NCI-H1436 (cell line): ENCODE results near the gene INPP5A.

Source experiments
- DNase-seq: peaks from one replicate; lab custom pipeline; 2025; lab: John Stamatoyannopoulos, UW

The INPP5A gene

DNA sequence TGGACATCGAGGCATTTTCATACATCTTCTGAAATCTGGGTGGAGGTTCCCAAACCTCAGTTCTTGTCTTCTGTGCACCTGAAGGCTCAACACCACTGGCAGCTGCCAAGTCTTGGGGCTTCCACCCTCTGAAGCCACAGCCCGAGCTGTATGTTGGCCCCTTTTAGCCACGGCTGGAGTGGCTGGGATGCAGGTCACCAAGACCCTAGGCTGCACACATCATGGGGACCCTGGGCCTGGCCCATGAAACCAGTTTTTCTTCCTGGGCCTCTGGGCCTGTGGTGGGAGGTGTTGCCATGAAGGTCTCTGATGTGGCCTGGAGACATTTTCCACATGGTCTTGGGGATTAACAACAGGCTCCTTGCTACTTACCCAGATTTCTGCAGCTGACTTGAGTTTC lies 62.1 kb downstream of the INPP5A start:
- no peak for DNase-seq

DNA sequence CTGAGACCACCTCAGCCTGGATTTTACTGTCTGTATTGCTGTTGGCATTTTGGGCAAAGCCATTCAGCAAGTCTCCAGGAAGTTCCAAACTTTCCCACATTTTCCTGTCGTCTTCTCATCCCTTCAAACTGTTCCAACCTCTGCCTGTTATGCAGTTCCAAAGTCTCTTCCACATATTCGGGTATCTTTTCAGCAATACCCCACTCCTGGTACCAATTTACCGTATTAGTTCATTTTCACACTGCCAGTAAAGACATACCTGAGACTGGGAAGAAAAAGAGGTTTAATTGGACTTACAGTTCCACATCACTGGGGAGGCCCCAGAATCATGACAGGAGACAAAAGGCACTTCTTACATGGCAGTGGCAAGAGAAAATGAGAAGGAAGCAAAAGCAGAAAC lies 62.8 kb downstream of the INPP5A start:
- no peak for DNase-seq

DNA sequence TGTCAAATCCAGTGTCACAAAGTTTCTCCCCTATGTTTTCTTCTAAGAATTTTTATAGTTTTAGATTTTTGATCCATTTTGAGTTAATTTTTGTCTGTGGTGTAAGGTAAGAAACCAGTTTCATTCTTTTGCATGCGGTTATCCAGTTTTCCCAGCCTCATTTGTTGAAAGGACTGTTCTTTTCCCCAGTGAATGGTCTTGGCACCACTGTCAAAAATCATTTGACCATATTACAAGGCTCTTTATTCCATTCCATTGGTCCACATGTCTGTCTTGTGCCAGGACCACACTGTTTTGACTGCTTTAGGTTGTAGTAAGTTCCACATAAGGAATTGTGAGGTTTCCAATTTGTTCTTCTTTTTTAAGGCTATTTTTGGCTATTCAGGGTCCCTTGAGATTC lies 64.0 kb downstream of the INPP5A start:
- DNase-seq, result no peak

DNA sequence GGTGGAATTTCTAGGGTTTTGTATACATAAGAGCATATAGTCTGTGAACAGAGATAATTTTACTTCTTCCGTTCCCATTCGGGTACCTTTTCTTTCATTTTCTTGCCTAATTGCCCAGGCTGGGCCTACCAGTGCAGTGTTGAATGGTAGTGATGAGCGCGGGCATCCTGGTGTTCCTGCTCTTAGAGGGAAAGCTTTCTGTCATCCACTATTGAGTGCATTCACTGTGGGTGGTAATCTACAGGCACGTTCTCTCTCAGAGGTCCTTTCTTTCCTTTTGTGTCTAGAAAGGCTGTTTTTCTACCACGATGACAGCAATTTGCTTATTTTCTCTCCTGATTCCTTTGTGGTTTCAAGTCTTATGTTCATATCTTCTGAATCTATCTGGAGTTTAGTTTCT lies 65.0 kb downstream of the INPP5A start:
- DNase-seq, result no peak

DNA sequence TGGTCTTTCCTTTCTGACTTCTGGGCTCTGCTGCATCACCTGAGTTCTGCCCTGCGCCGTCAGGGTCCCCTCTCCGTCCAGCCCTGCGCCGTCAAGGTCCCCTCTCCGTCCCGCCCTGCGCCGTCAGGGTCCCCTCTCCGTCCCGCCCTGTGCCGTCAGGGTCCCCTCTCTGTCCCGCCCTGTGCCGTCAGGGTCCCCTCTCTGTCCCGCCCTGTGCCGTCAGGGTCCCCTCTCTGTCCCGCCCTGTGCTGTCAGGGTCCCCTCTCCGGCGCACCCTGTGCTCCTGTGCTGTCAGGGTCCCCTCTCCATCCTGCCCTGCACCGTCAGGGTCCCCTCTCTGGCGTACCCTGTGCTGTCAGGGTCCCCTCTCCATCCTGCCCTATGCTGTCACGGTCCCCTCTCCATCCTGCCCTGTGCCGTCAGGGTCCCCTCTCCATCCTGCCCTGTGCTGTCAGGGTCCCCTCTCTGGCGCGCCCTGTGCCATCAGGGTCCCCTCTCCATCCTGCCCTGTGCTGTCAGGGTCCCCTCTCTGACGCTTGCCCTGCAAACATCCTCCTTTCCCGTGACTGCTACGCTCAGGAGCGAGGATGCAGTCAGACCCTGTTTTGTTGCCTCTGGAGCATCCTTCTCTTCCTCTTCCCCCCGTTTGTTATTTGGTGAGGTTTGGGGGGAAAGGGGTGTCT lies 66.4 kb downstream of the INPP5A start:
- DNase-seq, result no peak

DNA sequence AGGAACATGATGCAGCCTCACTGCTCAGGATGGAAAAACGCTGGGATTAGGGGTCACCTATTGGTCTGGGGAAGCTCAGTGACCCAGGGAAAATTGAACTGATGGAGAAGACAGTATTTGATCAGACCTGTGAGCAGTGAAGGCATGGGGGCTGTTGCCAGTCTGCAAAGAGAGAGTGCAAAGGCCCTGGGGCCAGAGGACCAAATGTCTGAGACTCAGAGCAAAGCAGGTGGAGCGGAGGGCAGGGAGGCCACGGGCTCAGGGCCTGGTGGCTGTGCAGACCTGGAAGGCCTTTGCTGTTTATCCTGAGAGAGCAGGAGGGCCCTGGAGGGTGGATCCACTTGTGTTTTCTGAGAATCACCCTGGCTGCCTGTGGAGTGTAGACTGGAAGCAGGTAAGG lies 67.1 kb downstream of the INPP5A start:
- DNase-seq, result no peak

DNA sequence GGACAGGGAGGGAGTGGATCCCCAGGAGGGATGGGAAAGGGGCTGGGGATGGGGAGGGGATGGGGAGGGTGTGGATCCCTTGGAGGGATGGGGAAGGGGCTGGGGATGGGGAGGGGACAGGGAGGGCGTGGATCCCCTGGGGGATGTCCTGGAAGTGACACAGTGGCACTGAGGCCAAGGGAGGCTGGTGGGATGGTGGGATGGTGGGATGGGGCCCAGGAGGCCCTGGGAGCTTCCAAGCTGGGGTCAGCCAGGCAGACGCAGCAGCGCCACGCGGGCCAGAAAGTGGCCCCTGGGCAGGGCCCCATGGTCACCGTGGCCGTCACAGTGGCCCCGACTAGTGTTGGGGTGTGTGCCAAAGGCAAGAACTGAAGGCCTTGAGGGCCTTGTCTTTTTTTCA lies 67.8 kb downstream of the INPP5A start:
- no peak for DNase-seq

DNA sequence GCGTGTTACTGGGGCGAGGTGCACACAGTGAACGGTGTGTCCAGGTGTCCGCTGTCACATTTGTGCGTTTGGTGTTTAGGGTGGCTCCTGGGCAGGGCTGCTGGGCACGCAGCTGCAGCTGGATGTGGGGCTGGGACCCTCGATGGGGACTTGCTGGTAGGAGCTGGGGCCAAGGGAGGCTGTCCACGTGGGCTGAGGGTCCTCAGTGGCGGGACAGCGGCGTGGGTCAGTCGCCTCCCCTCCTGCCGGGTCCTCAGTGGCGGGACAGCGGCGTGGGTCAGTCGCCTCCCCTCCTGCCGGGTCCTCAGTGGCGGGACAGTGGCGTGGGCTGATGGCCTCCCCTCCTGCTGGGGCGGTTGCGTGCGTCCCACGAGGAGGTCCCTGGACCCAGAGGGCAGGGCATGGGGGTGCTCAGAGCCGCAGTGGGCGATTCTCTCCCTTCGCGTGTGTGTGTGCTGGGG lies 68.5 kb downstream of the INPP5A start:
- DNase-seq, result no peak

DNA sequence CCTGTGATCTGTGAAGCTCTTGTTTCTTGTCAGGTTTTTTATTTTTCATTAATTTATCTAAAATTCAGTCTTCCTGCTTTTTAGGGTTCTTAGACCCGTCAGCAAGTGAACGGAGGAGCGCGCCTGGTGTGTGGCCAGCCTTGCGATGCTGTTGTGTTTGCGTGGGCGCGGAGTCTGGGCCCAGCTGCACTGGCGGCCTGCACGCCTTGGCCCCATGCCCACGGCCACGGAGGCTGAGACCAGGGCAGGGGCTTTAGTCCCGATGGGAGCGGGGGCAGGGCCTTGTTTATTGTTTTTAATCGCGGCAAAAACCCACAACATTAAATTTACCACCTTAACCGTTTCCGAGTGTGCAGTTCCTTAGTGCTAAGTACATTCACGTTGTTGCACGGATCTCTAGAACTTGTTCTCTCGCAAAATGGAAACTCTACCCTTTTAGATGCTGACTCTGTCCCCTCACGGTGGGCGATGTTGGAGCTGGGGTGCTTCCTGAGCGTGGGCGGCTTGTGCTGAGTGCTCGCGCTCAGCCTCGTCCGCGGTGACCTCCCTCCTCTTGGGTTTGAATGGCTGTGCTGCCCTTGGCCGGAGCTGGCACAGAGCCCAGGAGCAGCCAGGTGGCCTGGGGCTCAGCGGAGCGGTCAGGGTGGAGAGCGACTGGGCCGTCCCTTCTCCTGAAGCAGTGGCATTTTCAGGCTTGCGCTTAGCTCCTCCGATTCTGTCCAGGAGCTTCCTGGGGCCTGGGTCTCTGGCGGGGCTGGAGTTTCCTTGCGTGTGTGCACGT lies 69.1 kb downstream of the INPP5A start:
- no peak for DNase-seq

DNA sequence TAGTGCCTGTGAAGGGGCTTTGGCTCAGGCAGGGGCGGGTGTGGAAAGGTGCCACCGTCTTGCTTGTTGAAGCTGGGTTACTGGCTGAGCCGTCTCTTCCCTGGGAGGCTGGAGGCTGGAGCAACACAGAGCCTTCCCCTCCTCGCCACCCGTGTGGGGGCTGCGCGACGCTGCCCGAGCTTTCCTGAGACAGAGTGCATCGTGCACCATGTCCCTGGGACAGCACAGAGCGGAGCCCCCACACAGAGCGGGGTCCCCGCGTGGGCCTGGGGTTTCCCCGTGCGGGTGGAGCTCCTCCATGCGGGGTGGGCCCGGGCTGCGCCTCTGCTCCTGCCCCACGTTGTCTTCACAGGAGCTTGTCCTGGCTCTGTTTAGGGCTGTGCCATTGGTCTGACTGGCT lies 69.9 kb downstream of the INPP5A start:
- no peak for DNase-seq

DNA sequence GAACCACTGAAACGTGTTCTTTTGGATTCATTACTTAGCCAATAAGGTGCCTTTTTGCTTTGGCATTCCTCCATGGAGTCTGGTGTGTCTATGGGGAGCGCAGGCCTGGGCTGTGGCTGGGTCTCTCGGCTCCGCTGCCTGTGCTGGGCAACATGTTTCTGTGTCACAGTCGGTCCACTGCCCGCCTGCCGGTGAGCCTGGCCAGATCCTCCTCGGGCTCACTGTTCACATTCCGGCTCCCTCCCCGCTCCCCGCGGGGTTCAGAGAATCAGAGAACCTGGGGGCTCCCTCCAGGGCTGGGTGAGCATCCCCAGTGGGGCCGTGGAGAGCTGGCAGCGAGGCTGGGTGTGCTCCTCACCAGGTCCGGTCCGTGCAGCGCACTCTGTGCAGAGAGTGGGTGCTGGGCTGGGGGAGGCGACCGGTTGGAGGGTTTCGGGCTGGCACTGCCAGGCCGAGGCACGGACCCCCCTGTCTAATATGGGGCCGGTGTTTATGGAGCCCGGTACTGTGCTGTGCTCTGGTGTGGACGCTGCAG lies 70.4 kb downstream of the INPP5A start:
- no peak for DNase-seq

DNA sequence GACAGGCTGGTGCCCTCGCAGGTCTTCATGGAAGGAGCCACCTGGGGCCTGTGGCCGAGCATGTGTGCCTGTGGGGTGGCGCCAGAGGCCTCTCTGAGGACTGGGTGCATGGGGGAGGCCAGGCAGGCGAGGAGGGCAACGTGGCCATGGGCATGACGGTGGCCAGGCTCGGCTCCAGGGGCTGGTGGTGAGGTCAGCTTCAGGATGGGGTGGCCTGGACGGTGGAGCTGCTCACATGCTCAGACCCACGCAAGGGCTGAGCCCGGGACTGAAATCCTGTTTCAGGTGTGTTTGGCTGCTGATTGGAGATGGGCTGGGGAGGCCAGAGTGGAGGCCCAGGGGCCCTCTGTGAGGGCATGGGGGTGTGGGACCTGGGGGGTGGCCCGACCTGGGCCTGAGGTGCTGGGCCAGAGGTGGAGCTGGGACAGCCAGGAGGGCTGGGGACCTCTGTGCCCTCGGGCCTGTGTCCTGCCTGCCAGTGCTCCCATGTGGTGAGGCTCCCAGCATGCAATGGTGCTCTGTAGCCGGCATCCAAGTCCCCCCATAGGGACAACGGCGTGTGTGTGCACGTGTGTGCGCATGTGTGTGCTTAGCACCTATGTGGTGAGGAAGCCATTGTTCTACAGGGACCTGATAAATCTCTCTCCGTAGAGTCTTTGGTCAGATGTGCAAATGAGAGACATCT lies 71.1 kb downstream of the INPP5A start:
- DNase-seq, result no peak

DNA sequence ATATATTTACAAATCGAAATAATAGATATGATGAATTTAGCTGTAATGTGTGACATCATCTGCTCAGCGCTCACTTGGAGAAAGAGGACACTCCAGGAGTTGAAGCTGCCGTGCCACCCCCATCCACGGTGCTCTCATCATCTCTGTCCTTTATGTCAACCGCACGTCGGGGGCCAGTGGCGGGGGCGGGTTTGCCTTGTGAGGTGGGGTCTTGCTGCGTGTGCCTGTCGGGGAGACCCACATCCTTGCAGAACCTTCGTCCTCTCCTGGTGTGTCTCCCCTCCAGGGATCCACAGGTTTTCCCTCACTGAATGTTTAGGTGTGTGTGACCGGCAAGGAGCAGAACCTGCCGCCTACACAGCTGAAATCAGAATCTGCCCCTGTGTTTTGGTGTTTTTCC lies 71.6 kb downstream of the INPP5A start:
- no peak for DNase-seq

DNA sequence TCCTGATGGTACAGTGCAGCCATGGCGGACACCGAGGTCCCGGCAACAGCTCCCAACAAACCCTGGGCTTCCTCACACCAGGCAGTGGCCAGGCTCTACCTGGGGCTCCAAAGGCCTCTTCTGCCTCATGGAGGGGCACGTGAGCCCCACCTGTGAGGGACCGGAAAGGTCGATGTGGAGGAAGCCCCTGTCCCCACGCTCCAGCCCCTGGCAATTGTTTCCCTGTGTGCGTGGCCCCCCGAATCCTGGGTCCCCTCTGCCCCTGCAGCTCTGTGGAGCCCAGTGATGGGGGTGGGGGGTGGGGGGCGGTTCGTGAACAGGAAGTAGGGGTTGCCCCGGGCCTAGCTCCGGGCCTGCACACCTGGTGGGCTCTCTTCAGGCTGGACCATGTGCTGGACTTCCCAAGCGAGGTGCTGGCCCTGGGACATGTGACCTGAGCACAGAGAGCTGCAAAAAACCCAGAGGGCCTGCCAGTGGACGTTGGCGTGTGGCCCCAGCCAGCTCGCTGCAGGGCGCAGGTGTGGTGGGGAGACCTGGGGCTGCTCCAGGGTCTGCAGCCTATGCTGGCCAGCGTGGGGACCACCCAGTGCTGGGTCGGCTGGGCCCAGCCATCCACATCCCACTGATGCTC lies 72.6 kb downstream of the INPP5A start:
- no peak for DNase-seq

DNA sequence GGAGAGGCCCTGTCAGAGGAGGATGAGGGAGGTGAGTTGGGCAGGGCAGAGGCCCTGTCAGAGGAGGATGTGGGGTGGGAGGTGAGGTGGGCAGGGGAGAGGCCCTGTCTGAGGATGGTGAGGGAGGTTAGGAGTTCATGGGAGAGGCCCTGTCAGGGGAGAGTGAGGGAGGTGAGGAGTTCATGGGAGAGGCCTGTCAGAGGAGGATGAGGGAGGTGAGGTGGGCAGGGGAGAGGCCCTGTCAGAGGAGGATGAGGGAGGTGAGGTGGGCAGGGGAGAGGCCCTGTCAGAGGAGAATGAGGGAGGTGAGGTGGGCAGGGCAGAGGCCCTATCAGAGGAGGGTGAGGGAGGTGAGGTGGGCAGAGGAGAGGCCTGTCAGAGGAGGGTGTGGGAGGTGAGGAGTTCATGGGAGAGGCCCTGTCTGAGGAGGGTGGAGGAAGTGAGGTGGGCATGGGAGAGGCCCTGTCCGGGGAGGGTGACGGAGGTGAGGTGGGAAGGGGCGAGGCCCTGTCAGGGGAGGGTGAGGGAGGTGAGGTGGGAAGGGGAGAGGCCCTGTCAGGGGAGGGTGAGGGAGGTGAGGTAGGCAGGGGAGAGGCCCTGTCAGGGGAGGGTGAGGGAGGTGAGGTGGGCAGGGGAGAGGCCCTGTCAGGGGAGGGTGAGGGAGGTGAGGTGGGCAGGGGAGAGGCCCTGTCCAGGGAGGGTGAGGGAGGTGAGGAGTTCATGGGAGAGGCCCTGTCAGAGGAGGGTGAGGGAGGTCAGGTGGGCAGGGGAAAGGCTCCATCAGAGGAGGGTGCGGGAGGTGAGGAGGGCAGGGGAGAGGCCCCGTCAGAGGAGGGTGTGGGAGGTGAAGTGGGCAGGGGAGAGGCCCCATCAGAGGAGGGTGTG lies 73.7 kb downstream of the INPP5A start:
- no peak for DNase-seq

DNA sequence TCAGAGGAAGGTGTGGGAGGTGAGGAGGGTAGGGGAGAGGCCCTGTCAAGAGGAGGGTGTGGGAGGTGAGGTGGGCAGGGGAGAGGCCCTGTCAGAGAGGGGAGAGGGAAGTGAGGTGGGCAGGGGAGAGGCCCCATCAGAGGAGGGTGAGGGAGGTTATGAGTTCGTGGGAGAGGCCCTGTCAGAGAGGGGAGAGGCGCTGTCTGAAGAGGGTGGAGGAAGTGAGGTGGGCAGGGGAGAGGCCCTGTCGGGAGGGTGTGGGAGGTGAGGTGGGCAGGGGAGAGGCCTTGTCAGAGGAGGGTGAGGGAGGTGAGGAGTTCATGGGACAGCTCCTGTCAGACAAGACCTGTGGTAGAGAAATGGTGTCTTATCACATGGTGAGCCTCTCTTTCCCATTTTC lies 74.4 kb downstream of the INPP5A start:
- DNase-seq, result no peak

DNA sequence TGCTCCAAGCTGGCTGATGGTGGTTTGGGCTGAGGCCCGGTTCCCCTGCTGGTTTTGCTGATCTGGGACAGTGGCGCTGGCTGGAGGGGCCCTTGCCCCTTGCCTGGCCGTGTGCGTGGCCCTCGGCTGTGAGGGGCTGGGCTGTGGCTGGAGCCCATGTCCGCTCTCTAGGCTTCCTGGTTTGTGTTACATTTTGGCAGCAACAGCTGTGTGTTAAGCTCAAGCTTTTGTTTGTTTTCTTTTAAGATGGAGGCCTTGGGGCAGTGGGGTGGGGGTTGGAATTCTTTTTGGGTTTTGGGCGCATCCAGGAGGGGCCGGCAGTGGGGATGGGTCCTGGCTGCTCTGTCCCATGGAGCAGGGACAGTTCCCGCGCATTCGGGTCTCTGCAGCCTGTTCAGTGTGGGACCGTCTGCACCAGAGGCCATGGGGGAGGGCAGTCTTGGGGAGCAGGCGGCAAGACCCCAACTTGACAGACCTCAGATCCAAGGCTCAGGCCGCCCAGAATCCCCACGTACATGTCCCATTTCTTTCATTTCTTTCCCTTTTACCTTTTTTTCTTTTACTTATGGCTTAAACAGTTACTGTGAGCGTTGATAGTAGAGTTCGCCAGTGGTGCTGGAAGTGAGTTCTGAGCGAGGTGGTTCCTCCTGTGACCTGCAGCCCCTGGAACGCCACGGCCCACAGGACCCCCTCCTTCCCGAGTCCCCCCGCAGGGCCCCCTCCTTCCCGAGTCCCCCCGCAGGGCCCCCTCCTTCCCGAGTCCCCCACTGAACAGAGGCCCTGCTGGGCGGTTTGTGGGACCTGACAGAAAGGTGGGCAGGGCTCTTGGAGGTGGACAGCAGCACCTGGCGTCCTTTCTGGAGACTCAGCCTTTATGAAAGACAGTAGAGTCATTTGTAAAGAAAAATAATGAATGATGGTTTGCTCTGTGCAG lies 75.3 kb downstream of the INPP5A start:
- DNase-seq, result no peak

DNA sequence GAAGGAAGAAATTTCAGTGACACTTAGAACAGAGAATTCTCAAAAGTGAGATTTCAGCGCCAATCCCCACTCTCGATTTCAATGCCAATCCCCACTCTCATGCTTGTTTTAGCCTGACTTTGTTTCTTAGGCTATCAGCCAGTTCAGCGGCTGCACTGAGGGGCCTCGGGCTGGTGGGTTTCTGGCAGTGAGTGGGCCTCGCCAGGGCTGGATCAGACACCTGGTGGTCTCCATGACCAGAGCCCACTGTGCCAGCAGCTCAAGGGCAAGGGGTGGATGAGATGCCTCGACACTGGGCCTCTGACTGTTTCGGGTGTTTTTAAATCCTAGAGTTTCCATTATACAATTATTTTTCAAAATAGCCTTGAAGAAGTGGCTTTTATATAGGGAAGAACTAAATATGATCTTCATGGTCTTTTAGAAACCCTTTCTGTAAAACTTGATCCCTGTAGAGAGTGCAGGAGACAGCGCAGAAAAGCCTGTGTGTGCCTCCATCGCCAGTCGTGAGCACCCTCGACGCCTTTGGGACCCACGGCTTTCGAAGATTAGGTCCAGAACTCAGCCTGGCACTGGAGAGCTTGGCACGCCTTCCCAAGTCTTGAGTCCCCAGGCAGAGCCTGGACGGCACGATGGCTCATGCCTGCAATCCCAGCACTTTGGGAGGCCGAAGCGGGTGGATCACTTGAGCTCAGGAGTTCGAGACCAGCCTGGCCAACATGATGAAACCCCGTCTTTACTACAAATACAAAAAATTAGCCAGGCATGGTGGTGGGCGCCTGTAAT lies 76.2 kb downstream of the INPP5A start:
- DNase-seq, result no peak
